ENCODE data around the gene GCNA.
A peak's percentile ranks its signal among the peaks of the same experiment; 100 is the strongest.

The GCNA gene, protein sequence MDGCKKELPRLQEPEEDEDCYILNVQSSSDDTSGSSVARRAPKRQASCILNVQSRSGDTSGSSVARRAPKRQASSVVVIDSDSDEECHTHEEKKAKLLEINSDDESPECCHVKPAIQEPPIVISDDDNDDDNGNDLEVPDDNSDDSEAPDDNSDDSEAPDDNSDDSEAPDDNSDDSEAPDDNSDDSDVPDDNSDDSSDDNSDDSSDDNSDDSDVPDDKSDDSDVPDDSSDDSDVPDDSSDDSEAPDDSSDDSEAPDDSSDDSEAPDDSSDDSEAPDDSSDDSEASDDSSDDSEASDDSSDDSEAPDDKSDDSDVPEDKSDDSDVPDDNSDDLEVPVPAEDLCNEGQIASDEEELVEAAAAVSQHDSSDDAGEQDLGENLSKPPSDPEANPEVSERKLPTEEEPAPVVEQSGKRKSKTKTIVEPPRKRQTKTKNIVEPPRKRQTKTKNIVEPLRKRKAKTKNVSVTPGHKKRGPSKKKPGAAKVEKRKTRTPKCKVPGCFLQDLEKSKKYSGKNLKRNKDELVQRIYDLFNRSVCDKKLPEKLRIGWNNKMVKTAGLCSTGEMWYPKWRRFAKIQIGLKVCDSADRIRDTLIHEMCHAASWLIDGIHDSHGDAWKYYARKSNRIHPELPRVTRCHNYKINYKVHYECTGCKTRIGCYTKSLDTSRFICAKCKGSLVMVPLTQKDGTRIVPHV

DNA sequence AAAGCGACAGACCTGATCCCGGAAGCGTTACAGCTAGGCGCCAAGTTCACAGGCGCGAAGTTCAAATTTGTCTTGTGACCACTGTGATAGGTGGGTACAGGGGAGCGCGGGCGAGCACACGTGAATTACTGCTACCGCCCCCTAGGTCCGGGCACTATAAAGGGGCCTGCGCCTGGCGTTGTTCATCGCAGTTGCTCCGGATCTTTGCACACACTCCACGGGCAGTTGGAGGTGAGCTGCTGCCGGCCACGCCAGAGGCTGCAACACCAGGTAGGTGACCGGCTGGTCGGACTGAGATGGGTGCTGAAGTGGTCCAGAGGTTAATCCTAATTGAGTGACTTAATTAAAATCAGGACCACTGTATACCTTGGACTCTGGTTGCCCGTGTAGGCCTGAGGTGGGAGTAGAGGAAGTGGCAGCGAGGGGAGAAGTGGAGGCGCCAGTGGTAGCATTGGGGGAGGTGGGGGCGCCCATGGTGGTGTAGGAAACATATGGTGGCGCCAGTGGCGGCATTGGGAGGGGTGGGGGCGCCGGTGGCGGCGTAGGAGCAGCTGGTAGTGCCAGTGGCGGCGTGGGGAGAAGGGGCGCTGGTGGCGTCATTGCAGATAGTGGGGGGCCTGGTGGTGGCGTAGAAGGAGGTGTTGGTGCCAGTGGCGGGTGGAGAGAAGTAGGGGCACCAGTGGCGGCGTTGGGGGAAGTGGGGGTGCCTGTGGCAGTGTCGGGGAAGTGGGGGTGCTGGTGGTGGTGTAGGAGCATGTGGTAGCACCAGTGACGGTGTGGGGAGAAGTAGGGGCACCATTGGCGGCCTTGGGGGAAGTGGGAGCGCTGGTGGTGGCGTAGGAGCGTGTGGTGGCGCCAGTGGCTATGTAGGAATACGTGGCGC, at the start of gene GCNA:
Gene GCNA, plus strand, starts transcription at position 185 of the 883 bp plus-strand sequence. CDS start 2,385 bp downstream, outside the sequence.
- peaks cover 19% of the 10 kb centered on the region for H3K36me3 ChIP-seq (ENCODE audit: control insufficient read depth, low read depth, low read length)
- H3K27ac ChIP-seq (ENCODE audit: low read length) = no peak within 1 kb of the TSS
- H3K9me3 ChIP-seq (ENCODE audit: control insufficient read depth, low read depth, low read length) = peaks cover 14% of the 10 kb centered on the region
- no peak within 1 kb of the TSS for H3K4me3 ChIP-seq (ENCODE audit: low read length)
- no peaks in the 10 kb centered on the region for H3K4me1 ChIP-seq (ENCODE audit: control insufficient read depth, low read depth, low read length)
- H3K9ac ChIP-seq (ENCODE audit: low read length) = no peak within 1 kb of the TSS
- no peaks in the 10 kb centered on the region for H3K27me3 ChIP-seq (ENCODE audit: control insufficient read depth, insufficient read depth, low read length)

DNA sequence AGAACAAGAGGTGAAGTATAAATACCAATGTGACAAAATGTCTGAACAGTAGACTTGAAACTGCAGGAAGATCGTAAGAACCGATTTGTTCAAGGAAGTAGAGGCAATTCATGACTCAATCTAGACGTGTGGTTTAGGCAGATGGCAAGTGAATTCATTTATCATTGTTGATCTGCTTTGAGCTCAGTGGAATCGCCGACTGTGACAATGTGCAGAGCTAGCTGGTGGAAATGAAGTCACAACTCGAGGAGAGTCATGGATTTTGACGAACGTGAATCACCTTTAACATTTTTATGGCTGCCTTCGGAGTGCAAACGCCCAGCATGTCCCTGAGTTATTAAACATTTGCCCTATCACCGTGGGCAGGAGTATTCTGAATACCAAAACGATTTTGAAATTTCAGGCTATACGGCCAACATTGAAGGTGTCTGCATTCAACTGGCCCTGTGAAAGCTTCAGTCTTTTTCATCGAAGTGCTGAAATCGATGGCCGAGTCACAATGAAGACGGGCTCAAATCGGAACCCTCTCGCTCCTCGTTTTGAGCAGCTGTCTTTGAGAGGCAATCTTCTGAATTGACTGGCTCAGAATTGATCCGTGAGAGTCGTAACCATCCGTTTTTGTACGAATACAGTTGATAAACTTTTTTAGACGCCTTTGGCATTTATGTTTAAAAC, 46.0 kb upstream of the GCNA start:
- Histone ChIP-seq H3K9ac (ENCODE audit: low read length) (peak overlapping the region; percentile 92), H3K9me3 (ENCODE audit: control insufficient read depth, low read depth, low read length) (peaks cover 3% of the 10 kb centered on the region), H3K4me1 (ENCODE audit: control insufficient read depth, low read depth, low read length) (no peaks in the 10 kb centered on the region), H3K27me3 (ENCODE audit: control insufficient read depth, insufficient read depth, low read length) (no peaks in the 10 kb centered on the region), H3K27ac (ENCODE audit: low read length) (no peak overlapping the region), H3K4me3 (ENCODE audit: low read length) (peak overlapping the region; percentile 86), H3K36me3 (ENCODE audit: control insufficient read depth, low read depth, low read length) (no peaks in the 10 kb centered on the region)

DNA sequence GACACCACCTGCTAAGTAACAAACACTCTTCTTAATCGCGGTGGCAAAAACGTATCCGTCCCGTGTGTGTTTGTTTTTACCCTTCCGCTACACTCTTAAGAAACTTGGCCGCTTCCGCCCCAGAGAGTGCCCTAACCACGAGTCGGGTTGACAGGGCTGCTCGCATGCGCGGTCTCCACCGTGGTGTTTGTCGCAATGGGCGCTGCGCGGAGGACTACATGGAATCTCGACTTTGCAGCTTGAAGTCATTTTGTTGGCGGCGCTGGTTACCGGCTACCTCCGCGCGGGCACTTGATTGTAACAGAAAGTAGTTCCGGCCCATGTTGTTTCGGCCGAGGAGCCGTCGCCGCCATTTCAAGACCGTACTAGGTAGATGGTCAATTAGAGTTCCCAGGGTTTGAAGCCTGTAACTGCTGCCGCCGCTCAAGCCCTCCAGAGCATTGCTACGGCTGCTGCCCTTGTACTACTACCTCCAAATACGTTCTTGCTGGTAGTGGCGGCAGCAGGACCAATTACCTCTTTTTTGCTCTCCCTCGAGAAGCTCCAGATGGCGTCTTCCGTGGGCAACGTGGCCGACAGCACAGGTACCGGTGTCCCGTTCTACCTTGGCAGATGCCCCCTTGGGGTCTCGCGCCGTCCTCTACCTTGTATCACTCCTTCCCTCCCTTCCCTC, 45.3 kb upstream of the GCNA start, which contains the start of gene OGT:
Gene OGT, plus strand, starts transcription at position 352 of the 673 bp plus-strand sequence. Its CDS starts 196 bp downstream, at position 548.
- H3K4me1 ChIP-seq (ENCODE audit: control insufficient read depth, low read depth, low read length) = no peaks in the 10 kb centered on the region
- H3K27me3 ChIP-seq (ENCODE audit: control insufficient read depth, insufficient read depth, low read length) = no peaks in the 10 kb centered on the region
- no peaks in the 10 kb centered on the region for H3K36me3 ChIP-seq (ENCODE audit: control insufficient read depth, low read depth, low read length)
- peak within 1 kb of the TSS; percentile 92 for H3K9ac ChIP-seq (ENCODE audit: low read length)
- peak within 1 kb of the TSS; percentile 82 for H3K27ac ChIP-seq (ENCODE audit: low read length)
- peak within 1 kb of the TSS; percentile 86 for H3K4me3 ChIP-seq (ENCODE audit: low read length)
- peaks cover 3% of the 10 kb centered on the region for H3K9me3 ChIP-seq (ENCODE audit: control insufficient read depth, low read depth, low read length)

DNA sequence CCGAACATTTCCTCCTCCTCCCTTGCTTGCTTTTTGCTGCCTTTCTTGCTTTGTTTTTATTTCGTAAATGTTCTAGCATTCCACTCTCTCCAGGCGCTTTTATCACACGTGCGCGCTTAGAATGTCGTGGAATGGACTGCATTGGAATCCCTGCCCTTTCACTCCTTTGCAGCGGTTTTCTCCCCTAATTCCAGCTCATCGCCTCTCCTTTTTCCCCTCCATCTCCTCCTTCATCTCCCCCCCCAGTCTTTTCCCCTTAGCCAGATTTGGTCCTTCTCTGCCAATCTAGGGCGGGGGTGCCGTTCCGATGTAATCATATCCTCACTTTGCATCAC, 44.8 kb upstream of the GCNA start:
- H3K27ac ChIP-seq (ENCODE audit: low read length) = peak overlapping the region; percentile 82
- peaks cover 4% of the 10 kb centered on the region for H3K36me3 ChIP-seq (ENCODE audit: control insufficient read depth, low read depth, low read length)
- H3K9me3 ChIP-seq (ENCODE audit: control insufficient read depth, low read depth, low read length) = peaks cover 4% of the 10 kb centered on the region
- H3K9ac ChIP-seq (ENCODE audit: low read length) = peak overlapping the region; percentile 92
- H3K27me3 ChIP-seq (ENCODE audit: control insufficient read depth, insufficient read depth, low read length) = no peaks in the 10 kb centered on the region
- peak overlapping the region; percentile 86 for H3K4me3 ChIP-seq (ENCODE audit: low read length)
- H3K4me1 ChIP-seq (ENCODE audit: control insufficient read depth, low read depth, low read length) = no peaks in the 10 kb centered on the region

DNA sequence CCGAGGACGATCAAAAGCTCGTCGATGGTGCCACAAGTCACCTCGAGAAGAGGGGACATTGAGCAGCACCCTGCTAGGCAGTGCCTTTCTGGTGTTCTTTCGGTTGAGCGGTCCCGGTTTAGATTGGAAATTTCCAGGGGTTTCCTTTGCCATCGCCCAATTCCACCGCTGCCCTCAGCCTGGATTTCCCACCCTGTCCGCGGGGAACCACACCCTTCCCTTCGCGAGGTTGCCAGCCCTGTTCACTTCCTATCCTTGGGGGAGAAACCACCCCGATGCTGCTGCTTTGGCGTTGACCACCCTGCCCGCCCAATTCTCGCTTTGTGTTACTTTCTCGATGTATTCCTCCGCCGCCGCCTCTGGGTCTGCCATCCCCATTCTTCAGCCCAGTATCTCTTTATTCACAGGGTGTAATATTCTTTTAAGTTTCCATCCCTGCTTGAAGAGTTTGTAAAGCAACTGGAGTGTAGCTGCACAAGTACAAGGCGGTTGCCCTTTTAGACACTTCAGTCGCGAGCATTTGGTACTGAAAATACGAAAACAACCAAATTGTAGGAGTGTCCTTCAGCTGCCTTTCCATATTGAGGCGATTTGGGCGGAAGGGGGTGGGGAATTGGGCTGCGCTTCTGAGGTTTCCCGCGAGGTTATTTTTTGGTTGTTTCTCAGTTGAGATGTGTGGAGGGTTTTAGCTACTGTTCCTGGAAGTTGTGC, 44.2 kb upstream of the GCNA start:
- no peaks in the 10 kb centered on the region for H3K27me3 ChIP-seq (ENCODE audit: control insufficient read depth, insufficient read depth, low read length)
- peak overlapping the region; percentile 82 for H3K27ac ChIP-seq (ENCODE audit: low read length)
- no peaks in the 10 kb centered on the region for H3K4me1 ChIP-seq (ENCODE audit: control insufficient read depth, low read depth, low read length)
- peak overlapping the region; percentile 86 for H3K4me3 ChIP-seq (ENCODE audit: low read length)
- H3K9me3 ChIP-seq (ENCODE audit: control insufficient read depth, low read depth, low read length) = peaks cover 4% of the 10 kb centered on the region
- H3K36me3 ChIP-seq (ENCODE audit: control insufficient read depth, low read depth, low read length) = peaks cover 6% of the 10 kb centered on the region
- peak overlapping the region; percentile 92 for H3K9ac ChIP-seq (ENCODE audit: low read length)

DNA sequence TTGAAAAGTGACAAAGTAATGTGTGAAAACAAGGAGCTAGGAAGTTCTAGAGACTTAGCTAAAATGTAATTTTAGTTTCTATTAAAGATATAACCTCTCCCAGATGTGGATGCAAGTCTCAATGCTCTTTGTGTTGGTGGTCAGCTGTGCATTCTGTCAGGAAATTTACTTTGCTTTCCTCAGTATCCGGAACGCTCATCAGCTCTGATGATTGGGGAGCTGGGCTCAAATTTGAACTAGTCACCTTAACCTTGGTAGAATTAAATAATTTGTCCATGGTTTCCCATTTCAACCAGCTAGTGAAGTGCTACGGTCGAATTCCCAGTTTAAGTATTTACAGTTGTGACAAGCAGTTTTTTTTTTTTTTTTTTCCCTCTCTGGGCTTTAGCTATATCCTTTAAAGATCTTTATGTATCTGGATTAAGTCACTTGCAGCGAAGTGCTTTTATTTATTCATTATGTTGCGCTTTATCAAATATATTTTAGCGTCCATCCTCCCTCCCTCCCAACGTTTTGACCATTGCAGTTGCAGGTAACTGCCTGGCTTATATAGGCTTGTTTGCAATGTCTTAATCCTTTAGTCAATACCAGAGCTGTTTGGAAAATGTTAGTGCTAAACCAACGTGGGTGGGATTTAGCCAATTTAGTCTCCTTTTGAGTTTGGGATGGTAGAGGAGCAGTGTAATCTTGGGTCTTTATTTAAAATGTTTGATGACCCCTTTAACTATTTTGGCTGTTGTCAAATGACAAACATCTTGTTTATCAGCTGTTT, 43.3 kb upstream of the GCNA start:
- peaks cover 11% of the 10 kb centered on the region for H3K36me3 ChIP-seq (ENCODE audit: control insufficient read depth, low read depth, low read length)
- H3K9me3 ChIP-seq (ENCODE audit: control insufficient read depth, low read depth, low read length) = peaks cover 4% of the 10 kb centered on the region
- H3K9ac ChIP-seq (ENCODE audit: low read length) = peak overlapping the region; percentile 92
- H3K27me3 ChIP-seq (ENCODE audit: control insufficient read depth, insufficient read depth, low read length) = no peaks in the 10 kb centered on the region
- H3K4me3 ChIP-seq (ENCODE audit: low read length) = peak overlapping the region; percentile 86
- no peaks in the 10 kb centered on the region for H3K4me1 ChIP-seq (ENCODE audit: control insufficient read depth, low read depth, low read length)
- H3K27ac ChIP-seq (ENCODE audit: low read length) = no peak overlapping the region

DNA sequence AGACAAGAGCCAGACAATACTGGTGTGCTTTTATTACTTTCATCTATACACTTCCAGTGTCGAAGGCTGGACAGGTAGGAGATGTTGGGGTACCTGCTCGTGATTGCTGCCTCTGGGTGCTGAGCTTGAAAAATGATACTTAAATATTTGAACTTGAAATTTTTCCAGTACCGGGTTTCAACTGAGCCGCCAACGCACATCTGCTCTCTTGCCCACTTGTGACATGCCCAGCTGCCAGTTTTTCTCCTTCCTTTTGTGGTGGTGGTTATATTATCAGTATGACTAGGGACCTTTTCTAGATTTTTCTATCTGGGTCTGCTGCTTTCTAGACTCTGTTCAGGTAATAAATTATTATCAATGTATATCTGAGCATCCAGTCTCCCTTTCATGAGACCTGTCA, 42.0 kb upstream of the GCNA start:
- Histone ChIP-seq H3K9ac (ENCODE audit: low read length) (no peak overlapping the region), H3K9me3 (ENCODE audit: control insufficient read depth, low read depth, low read length) (peaks cover 4% of the 10 kb centered on the region), H3K27ac (ENCODE audit: low read length) (no peak overlapping the region), H3K4me1 (ENCODE audit: control insufficient read depth, low read depth, low read length) (no peaks in the 10 kb centered on the region), H3K4me3 (ENCODE audit: low read length) (no peak overlapping the region), H3K27me3 (ENCODE audit: control insufficient read depth, insufficient read depth, low read length) (no peaks in the 10 kb centered on the region), H3K36me3 (ENCODE audit: control insufficient read depth, low read depth, low read length) (peaks cover 14% of the 10 kb centered on the region)

DNA sequence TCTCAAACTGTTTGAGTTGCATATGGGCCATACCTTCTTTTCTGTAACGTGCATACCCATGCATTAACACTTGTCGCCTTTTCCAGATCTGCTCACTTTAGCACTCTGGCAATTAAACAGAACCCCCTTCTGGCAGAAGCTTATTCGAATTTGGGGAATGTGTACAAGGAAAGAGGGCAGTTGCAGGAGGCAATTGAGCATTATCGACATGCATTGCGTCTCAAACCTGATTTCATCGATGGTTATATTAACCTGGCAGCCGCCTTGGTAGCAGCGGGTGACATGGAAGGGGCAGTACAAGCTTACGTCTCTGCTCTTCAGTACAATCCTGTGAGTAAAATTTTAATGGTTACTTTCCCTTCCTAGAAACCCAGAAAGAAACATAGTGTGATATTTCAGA, 40.5 kb upstream of the GCNA start:
- Histone ChIP-seq H3K9me3 (ENCODE audit: control insufficient read depth, low read depth, low read length) (peaks cover 4% of the 10 kb centered on the region), H3K4me3 (ENCODE audit: low read length) (no peak overlapping the region), H3K36me3 (ENCODE audit: control insufficient read depth, low read depth, low read length) (peaks cover 15% of the 10 kb centered on the region), H3K27me3 (ENCODE audit: control insufficient read depth, insufficient read depth, low read length) (no peaks in the 10 kb centered on the region), H3K4me1 (ENCODE audit: control insufficient read depth, low read depth, low read length) (no peaks in the 10 kb centered on the region), H3K9ac (ENCODE audit: low read length) (no peak overlapping the region), H3K27ac (ENCODE audit: low read length) (no peak overlapping the region)

DNA sequence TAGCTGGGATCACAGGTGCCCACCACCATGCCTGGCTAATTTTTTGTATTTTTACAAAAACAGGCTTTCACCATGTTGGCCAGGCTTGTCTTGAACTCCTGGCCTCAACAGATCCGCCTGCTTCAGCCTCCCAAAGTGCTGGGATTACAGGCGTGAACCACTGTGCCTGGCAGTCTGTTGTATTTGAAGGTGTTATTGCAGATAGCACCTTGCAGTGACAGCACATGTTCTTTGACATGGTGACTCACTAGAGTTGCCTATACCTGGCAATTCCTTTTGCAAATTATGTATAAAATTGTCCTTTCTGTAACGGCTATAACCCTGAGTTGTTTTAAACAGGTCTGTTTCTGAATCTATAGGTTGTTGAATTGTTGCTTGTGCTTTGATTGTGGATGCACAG, 37.4 kb upstream of the GCNA start:
- Histone ChIP-seq H3K27ac (ENCODE audit: low read length) (no peak overlapping the region), H3K27me3 (ENCODE audit: control insufficient read depth, insufficient read depth, low read length) (no peaks in the 10 kb centered on the region), H3K9me3 (ENCODE audit: control insufficient read depth, low read depth, low read length) (peaks cover 7% of the 10 kb centered on the region), H3K9ac (ENCODE audit: low read length) (no peak overlapping the region), H3K4me1 (ENCODE audit: control insufficient read depth, low read depth, low read length) (no peaks in the 10 kb centered on the region), H3K4me3 (ENCODE audit: low read length) (no peak overlapping the region), H3K36me3 (ENCODE audit: control insufficient read depth, low read depth, low read length) (peaks cover 30% of the 10 kb centered on the region)
